DLD1 (cell line): ENCODE measurements around the gene PID1.

Experiments
- in situ Hi-C: cut with HindIII; loops from 2 replicates; pipeline ENCODE4 v1.10.0; 2017; ENCODE audit warnings: low sequenced_read_pairs

PID1 gene

DNA sequence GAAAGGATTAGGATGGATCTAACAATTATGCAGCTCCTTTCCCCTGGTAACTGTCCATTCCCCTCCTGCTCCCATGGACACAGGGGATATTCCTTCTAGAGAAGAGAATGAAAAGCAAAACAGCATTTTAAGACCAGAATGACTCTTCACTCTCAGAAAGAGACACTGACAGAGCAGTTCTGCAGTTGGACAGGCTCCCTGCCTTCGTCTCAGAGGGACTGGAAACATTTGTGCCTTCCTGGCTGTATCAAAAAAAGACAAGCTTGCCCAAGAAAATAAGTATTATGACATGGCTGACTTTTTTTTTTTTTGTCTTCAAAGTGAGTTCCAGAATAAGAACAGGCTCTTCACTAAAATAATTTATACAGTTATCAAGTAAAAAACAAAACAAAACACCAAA is 9.5 kb downstream of the PID1 start:
- in situ Hi-C loops: no loop called here

DNA sequence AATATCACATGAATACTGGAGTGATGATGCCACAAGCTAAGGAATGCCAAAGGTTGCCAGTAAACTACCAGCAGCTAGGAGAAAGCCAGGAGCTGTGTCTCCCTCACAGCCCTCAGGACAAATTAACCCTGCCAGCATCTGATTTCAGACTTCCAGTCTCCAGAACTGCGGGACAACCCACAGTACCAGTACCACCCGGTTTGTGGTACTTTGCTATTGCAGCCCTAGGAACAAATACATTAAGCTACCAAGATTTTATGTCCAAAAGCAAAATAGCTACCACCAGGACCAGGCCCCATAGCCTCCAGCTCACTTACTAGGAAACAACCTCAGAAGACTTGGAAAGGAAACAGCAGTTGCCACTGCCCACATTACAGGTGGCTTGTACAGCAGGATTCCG is 10.0 kb downstream of the PID1 start:
- in situ Hi-C loops: no loop called here

DNA sequence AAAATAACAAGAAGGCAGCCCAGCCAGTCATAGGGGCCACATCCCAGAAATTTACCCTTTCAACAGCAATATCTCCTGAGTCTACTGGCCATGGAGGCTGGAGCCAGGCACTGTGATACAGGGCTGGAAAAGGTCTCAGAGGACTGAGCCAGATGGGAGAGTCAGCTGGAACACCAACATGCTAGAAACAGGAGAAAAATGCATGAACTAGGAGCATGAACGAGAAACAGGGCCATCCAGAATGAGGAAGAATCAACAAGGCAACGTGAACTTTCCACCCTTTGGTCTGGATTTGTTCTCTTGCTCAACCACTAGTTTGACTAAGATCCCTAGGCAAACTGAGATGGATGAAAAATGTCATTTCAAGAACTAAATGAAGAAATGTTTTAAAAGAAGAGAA is 13.1 kb downstream of the PID1 start:
- in situ Hi-C loops: no loop called here

DNA sequence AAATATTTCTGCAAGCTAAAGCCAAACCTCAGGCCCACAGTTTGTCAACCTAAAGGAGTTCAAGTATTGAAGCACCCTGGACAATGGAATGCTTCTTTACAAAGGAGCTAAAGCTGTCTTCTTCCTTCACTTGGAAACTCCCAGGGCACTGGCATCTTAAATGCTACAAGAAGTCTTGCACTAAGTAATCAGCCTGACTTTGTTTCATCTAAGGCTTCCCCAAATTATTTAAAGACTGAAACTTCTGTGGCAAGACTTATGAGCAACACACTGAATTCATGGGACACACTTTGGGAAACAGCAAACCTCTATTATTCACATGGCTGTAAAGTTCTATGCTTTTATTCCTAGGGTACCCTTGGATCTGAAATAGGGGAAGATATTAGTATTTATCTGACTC is 14.7 kb downstream of the PID1 start:
- in situ Hi-C loops: no loop called here

DNA sequence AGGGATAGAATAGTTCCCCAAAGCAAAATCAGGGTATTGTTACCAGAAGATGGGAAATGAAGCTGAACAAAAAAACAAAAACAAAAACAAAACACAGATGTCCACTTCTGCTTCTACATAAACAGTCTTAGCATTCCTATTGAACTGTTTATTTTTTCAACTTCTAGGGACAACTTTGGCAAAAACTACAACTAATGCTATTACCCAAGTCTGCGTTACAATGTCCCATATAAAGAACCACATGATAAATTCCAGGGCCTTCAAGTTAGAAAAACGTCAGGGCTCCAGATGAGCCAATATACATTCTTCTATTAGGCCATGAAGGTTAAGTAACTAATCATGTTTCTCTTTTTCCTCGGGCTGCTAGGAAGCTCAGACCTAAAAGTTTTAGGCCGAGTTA is 16.9 kb downstream of the PID1 start:
- in situ Hi-C loops: no loop called here

DNA sequence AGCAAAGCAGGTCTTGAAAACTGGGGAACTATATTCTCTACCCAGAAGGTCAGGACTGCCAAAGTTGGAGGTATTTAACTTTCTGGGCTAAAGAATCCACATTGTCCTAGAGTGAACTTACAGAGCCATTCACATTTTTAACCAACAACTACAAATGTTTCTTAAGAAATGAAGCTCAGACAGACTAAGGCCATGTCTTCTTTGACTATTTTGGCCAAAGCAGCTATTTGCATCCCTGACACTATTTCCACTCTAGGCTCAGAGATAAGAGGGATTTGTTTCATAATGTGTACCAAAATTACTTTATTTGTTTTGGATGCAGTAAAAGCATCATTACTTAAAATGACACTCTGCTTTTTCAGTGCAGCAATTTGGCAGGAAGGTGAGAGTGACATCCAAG is 18.1 kb downstream of the PID1 start:
- in situ Hi-C loops: no loop called here

DNA sequence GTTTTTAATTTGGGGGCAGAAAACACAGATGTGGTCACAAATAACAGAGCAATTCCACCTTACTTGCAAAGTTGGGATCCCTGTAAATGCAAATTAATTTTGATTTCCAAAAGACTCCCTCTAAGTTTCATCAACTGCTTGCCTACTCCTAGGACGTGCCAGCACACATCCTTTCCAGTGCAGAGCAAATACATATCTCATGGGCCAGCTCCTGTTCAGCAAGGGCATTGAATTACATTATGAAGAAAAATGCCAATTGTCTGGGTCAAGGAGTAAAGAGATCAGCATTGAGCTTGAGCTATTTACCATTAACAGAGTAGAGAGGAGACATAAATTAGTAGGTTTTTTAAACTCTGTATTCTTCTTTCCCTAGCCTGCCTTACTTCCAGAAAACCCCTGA is 18.8 kb downstream of the PID1 start:
- in situ Hi-C loops: no loop called here

DNA sequence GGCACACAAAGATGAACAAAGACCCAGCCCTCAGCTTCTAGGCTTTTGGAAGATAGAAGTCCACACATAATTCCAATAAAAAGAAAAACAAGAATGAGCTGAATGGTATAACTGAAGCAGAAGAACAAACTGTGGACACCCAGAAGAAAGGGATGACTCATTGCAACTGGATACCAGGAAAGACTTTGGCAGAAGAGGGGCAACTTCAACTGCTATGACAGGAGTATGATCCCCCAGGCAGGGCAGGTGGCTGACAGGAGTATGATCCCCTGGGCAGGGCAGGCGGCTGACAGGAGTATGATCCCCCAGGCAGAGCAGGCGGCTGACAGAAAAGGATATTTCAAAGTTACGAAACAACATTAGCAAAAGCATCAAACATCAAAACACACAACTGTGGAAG is 21.6 kb downstream of the PID1 start:
- in situ Hi-C loops: no loop called here

DNA sequence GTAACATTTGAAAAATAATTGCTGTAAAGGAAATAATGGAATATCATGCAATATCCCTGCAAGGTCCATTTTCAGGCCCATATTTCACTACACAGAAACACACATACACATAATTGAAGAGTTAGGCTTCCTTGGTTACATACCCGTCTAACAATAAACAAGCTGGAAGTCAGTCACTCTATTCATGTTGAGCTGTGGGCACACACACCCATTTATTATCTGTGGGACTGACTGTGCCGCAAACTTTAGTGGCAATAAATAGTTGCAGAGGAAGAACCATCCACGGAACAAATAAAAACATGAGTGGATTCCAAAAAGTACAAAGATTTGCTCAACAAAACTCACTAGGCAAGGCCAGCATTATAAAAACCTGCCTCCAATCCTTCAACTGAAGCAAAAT is 24.8 kb downstream of the PID1 start:
- in situ Hi-C loops: no loop called here

DNA sequence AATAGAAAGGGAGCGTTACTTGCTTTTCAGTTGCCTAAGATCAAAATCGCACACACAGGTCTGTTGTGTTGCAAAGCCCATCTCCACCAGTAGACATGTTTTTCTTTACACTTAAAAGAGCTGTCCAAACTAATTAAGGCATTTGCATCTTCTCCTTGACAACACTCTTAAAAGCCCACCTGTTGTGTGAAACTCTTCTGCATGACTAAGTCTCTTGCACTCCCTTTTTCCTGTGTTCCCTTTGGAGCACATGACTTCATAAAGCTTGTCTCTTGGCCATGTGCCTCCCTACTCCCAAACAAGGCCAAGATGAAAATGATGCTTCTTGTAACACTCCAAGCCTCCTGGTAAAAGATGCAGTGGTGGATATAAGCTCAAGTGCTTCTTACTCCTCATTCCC is 26.1 kb downstream of the PID1 start:
- in situ Hi-C loops: no loop called here

DNA sequence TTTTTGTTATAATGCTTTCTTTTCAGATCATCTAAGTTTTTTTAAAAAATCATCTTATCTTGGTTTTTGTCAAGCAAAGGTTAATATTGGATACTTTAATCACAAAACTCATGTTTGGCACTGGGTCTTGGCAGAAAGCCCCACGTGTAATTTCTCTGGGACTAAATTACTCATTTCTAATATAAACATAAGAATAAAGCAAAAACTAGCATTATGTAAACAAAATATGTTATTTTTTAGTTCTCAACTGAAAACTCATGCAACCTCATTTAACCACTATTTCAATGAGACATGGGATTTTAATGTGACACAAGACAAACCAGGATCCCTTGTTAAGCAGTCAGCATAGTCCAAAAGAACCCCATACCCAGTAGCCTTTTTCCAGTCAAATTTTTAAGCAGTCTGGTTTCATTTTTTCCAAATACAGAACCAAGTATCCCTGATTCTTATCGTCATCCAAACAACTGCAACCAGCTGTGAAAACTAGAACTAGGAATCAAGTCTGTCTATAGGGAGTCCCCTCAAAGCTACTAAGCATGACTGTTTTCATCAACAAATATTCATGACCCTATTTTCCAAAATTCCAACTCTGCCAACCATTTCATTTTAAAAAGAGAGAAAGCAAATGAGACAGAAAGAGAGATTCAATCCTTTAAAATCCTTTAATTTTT is 27.1 kb downstream of the PID1 start:
- in situ Hi-C loops: no loop called here

DNA sequence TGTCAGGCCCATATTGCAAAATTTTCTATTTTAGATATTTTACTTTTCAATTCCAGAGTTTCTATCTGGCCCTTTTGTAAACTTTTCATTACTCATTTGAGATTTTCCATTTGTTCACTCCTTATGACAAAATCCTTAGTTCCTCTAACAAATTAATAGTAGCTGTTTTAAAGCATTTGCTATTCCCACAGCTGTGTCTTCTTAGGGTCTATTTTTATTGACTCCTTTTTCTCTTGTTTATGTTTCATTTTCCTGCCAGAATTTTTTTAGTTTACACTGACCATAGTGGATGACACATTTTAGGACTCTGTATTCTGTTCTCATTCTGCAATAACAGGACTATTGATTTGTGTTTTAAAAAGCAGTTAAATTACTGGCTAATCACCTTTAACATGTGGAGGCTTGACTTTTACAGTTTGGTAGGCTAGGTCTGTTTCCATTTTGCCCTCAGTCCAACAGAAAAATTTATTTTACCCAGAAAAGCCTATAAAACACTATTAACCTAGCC is 30.0 kb downstream of the PID1 start:
- in situ Hi-C loops: no loop called here

DNA sequence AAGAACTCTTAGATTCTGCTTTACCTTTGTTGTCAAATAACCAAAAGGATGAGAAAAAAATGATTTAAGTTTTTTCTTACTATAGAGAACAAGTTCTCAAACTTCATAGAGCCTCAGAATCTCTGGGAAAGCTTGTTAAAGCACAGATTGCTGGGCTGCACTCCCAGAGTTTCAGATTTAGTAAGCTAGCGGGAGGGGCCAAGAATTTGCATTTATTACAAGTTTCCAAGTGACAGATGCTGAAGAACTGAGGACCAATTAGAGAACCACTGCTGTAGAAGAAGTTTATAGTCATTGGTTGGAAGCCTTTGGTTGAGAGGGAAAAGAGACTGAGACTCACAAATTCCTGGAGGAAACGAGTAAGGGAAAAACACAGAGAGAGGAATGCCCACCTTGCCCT is 32.1 kb downstream of the PID1 start:
- in situ Hi-C loops: no loop called here

DNA sequence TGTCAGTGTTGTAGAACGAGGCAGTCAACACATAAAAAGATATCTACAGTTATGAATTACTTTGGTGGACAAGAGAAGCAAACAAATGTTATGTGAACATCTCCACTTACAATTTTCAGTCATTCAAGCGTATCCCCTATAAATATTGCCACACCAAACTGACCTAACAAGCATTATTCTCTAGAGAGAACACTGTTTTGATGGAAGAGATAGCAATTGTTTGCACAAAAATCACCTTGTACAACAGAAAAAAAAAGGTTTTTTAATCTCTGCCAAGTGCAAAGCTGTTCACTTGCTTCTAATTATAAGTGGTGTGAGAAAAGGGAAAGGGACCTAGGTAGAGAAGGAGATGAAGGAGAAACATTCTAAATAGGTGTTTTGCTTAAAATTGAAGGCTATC is 33.8 kb downstream of the PID1 start:
- in situ Hi-C loops: no loop called here

DNA sequence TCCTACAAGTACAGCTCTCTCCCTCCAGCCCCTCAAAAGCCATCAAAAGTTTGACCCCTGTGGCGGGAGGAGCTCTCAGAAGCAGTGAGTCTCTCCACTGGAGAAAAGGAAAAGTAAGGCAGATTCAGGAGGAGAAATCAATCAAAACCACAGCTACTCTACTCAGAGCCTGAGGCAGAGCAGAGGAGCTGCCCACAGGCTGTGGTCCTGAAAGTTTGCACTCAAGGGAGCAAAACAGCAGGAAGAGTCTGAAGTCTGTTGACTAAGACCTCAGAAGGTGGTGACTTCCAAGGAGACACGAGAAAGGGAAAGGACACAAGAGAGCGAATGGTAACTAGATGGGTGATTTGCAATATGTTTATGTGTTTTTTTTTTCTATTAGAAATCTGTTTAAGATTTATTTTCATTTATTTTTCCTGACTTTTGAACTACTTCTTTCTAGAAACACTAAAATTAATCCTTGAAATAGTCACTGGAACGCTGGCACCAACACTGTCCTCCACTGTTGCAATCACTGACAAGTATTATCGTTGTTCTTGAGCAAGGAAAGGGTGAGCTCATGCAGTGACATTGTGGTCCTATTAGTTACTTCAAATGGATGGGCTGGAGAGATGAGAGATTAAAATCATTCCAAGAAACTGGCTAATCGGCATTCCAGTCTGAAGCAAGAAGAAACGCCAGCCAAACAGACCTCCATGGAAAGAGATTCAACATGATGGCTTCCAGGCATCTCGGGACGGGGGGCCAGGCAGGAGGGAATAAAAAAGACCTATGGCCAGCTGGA is 35.8 kb downstream of the PID1 start:
- in situ Hi-C loops: no loop called here

DNA sequence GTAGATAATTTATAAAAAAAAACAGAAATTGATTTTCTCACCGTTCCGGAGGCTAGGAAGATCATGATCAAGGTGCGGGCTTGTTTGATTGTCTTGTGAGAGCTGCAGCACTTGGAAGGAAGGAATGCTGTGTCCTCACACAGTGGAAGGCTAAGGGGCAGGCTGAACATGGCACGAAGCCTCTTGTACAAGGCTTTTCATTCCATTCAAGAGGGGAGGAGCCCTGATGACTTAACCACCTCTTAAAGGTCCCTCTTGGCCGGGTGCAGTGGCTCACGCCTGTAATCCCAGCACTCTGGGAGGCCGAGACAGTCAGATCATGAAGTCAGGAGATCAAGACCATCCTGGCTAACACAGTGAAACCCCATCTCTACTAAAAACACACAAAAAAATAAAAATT is 39.2 kb downstream of the PID1 start:
- in situ Hi-C loops: no loop called here

DNA sequence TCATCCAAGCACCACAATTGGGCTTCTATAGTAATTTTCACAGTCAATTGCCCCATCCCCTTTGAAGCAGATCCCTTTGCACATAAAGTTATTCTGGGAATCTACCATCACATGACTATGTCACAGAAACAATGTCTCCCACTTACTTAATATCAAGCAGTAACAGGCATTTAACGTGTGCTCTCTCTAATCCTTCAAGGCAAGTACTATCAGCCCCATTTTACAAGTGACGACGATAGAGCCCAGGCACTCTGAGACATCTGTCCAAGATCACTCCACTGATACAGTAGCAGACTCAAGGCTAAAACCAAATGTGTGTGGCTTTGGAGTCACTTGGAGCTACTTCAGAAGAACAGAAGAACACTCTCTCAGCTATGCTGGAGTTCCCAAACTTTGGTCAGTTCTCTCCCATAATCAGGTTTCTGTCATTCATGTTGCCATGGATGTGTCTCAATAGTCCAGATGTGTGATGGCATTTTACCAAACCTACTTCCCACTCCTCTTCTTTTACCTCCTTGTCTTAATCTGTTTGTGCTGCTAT is 39.7 kb downstream of the PID1 start:
- in situ Hi-C loops: no loop called here

DNA sequence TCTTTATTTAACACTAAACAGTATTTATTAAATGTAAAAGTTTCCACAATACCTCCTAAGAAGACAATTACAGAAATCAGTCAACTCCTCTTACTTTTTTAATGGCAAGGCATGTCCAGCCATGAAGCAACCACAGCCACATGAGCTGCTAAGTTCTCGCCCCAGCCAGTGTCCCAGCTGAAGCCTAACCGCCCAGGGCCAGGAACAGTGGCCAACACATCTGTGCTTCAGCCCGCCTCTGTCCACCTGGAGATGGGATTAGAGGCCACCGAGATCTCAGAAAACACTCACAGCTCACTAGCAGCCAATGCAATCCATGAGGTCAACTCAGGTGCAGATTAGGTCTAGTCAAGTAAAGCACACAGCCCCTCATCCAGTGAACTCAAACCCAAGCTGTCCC is 40.2 kb downstream of the PID1 start:
- in situ Hi-C loops: no loop called here

DNA sequence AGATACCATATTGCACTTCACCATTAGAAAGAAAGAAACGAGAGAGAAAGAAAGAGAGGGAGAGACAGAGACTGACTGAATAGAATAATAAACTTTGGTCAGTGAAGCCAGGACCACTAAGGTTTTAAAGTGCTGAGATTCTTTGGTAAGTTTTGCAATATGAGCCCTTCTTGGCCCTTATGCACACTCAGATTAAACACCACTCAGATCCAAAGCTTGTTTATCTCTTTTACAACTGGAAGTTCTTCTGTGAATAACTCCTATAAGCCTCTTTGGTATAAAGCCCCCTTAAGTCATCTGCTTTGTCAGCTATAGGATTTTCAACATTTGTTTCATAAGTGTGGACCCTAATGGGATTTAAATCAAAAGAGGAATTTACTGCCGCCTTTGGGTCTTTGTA is 40.8 kb downstream of the PID1 start:
- in situ Hi-C loops: no loop called here

DNA sequence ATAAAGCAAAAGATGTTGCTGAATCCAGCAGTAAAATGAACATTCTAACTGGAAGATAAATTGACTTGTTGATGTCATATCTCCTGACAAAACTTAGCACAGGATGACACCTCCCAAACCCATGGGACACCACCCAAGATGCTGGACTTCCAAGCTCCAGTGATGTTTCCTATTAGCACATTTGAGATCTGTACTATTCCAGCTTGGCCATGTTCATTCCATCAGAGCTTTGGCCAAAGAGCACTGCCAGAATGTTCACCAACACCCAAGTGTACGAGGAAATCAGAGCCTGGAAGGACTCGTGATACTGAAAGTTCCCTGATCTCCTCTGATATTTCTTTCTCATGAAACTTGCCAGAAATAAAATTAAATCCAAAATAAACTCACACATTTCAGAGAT is 44.7 kb downstream of the PID1 start:
- in situ Hi-C loops: no loop called here

DNA sequence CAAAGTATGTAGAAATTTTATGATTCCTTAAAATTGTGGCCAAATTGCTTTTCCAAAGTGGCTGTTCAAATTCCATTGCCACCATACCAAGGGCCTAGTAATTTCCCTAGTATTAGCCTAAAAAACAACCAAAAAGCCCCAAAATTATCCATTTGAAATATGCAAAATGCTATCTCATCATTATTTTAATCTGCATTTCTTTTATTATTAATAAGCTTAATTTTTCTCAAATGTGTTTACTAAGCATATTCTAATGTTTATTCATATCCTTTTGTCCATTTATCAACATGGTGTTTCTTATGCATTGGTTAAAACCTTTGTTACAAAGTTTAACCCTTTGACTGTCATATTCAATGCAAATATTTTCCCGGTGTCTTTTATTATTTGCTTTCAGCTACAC is 48.0 kb downstream of the PID1 start:
- in situ Hi-C loops: no loop called here

DNA sequence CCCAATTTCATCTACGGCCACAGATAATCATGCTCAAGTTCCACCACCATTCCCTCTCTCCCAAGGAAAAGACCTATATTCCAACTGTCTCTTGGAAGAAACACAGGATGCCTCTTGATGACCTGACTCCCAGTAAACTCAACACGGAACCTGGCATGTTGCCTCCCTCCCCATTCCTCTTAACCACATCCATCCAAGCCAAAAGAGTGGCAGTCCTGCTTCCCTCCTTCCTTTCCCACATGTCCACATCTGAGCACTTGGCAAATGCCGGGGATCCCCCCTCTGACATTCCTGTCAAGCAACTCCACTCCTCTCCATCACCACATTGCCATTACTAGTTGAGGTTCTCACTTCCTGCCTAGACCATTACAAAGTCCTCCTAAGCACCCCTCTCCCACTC is 49.4 kb downstream of the PID1 start:
- in situ Hi-C loops: no loop called here
